Stimulated activated CD4-positive, alpha-beta T cell treated with anti-CD3 and anti-CD28 coated beads, Interleukin-4, amount 100 ng/mL, for 1 hour (primary cell): ENCODE data around the gene NTRK1.
A peak's percentile ranks its signal among the peaks of the same experiment; 100 is the strongest.

ENCODE experiments used
- DNase-seq: peaks from one replicate; pipeline ENCODE4 v3.0.0-alpha.2; 2020

Gene NTRK1

GRCh38 chr1:156883919-156884318, 23.3 kb downstream of the NTRK1 start:
- no peak for DNase-seq

- no peak for DNase-seq
These were observed 24.0 kb downstream of the NTRK1 start for GRCh38 chr1:156884560-156885184.

DNA sequence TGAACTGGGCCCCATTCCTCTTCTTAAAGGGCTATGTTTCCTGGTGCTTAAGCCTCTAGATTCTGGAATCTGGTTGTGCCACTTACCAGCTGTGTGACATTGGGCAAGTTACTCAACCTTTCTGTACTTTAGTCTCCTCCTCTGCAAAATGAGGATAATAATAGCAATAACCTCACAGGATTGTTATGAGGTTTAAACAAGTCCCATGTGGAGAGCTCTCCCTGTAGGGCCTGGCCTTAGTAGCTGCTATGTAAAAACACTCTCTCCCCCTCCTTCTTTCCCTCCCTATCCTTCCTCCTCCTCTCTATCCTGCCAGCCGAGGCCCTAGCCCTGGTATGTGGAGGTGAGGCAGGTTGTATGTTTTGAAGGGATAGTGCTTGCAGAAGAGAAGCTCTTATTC, 24.6 kb downstream of the NTRK1 start:
- DNase-seq, result no peak

GRCh38 chr1:156885880-156886355, 25.3 kb downstream of the NTRK1 start:
- no peak for DNase-seq

DNA sequence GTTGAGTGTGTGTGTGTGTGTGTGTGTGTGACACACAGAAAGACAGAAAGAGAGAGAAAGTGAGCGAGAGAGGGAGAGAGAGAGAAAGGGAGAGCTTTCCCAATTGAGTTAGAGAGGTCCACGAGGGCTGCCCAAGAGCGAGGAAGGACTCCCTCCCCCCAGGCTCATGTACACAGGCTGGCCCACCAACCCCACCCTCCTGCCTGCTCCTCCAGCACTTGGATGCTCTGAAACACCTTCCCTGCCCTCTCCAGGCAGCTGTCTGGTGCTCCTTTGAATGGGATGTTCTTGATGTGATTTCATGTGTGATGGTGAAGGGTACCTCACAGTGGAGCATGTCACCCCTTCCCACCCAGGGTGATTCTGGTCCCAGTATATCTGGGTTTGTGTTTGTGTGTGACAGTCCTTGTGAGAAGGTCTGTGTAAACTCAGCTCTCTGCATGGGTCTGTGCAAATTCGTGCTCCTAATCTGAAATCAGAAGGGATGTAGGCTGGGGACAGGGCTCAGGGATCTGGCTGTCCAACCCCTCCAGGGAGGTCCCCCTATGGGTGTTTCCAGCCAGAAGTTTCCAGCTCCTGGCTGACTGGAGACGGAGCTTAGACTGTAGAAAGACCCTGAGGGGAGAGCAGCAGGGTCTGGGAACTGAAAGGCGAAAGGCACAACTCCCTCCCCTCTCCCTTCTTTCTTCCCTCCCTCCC, 26.1 kb downstream of the NTRK1 start:
- no peak for DNase-seq

- DNase-seq, result no peak
These were observed 26.7 kb downstream of the NTRK1 start for GRCh38 chr1:156887317-156887716.

GRCh38 chr1:156887734-156888133, 27.1 kb downstream of the NTRK1 start:
- DNase-seq, result no peak

DNA sequence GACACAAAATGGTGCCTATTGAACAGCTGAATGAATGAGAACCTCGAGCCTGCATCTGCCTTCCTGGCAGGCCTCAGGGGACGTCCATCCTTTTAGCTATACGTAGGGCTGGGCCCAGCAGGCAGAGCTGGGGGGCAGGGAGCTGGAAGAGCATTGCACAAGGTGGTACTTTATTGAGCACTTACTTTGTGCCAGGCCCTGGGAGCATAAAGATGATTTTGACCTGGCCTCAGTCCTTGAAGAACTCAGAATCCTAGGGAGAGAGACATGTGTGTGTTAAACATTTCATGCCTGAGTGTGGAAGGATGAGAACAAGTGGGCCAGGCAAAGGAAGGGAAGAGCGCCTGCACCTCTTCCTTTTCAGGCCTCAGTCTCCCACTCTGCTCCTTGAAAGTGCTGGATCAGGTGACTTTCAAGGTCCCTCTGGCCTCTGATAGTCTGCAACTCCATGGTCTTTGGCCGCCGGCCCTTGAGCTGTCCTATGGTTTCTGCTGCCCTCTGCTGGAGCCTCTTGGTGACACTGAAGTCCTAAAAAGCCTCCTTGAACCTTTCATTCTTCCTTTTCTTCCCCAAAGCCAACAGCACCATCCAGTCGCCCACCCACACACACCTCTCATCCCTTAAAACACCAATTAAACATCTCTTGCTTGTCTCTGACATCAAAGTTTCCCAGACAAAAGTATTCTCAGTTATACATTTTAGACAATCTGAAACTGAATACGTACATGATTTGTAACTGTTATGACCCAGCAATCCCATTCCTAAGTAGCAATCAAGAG, 29.3 kb downstream of the NTRK1 start:
- DNase-seq, result peak; percentile 57

GRCh38 chr1:156892190-156893047, 31.8 kb downstream of the NTRK1 start:
- DNase-seq, result peak; percentile 90

GRCh38 chr1:156893048-156893953, 32.6 kb downstream of the NTRK1 start, which contains the start of gene PEAR1:
Gene PEAR1, plus strand, starts transcription at chr1:156893718. Its CDS starts 10,209 bp downstream, at chr1:156903927.
- no peak for DNase-seq

- no peak for DNase-seq
These were observed 33.3 kb downstream of the NTRK1 start for GRCh38 chr1:156894001-156894400.

DNA sequence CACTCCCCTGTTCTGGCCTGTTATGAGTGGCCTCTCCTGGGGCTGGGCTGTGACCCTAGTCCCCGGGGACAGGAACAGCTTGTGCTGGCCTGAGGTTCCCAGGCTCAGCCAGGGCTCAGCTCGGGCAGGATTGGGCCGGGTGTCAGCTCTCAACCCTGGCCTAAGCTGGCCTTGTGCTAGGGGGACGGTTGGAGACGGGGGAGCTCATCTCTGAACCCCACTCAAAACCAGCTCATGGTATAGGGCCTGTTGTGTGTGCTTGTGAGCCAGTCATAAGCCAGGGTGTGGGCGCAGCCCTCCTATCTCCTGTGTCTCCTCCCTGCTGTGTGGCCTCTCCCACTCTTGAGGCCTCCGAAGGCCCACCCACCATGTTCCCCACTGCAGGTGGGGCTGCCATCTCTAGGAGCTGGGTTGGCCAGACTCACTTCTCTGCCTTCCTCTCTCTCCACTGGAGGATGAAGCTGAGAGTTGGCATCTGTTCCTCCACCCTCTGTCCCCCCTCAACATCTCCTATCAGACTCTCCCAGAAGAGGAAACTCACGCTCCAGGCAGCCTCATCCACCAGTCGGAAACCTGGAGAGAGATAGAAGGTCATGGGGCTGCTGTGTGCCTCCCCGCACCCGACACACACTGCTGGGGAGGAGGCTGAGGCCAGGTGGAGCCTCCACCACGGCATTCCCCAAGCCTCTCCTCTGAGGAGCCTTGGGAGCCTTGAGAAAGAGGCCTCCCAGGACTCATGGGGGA, 34.2 kb downstream of the NTRK1 start:
- no peak for DNase-seq

GRCh38 chr1:156895455-156895812, 34.8 kb downstream of the NTRK1 start:
- no peak for DNase-seq

DNA sequence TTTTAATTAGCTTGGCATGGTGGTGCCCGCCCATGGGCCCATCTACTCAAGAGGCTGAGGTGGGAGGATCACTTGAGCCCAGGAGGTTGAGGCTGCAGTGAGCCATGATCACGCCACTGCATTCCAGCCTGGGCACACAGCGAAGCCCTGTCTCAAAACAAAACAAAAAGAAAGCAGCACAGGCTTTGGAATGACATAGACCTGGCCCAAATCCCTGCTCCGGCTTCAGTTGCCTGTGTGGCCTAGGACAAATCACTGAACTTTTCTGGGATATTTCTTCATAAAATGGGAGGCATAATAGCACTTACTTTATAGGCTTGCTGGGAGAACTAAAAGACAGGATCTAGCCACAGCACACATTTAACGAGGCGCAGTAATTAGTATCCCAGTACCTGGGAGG, 35.3 kb downstream of the NTRK1 start:
- DNase-seq, result no peak

- no peak for DNase-seq
These were observed 35.9 kb downstream of the NTRK1 start for GRCh38 chr1:156896490-156897033.

DNA sequence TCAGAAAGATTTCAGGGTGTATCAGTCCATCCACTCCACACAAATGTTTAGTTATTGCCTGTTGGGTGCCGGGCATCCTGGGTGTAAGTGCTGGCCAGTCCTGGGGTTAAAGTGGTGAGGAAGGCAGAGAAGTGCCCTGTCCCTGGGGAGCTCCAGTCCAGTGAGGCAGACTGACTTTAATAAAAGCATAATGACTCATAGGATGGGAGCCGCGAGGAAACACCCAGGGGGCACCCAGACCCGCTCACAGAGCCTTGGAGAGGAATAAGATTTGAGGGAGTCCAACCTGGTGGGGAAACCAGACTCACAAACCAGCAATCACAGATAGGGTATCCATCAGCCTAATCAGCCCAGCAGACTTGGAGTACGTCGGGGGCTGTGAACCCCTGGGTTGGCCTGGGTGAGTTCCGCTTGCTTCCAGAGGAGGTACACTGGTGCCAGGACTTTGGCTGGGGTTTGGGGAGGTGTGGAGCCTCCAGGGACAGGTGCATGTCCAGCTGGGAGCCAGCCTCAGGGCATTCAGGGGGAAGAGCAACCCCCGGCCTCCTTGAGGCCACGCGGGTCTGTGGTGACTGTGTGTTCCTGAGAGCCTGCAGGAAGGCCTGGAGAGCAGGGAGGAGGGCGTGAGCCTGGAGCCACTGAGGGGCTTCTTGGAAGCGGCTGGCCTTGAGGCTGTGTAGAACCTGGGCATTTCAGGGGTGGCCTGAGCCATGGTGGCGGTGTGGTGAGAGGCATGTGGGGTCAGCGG, 36.6 kb downstream of the NTRK1 start:
- no peak for DNase-seq

- no peak for DNase-seq
These were observed 37.5 kb downstream of the NTRK1 start for GRCh38 chr1:156898161-156898566.

DNA sequence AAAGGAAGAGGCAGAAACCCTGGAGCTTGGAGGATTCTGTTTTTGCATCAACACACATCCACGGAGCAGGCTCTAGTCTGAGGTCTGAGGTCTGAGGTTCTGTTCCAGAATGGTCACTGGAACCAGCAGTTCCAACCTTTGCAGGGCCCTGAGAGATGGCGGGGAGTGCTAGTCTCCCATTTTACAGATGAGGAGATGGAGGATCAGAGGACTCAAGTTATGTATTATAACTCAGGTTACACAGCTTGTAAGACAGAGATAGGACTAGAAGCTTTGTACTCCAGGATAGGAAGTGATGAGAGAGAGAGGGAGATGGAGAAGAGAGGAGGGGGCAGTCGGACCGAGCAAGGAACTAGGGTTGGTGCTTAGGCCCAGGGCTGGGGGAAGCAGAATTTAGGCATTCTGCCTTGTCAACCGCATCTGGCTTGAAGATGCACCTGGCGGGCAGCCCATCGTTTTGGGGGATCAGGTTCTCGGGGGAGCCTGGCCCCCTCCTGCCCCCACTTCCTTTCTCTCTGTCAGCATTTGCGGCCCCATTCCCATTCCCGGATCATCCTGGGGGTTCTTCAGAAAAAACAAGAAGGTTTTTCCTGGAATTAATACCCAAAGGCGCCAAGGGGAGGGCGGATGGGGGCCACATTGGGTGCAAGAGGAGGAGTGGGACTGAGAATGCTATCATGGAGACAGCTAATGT, 38.5 kb downstream of the NTRK1 start:
- no peak for DNase-seq
